Nephron progenitor cell (in vitro differentiated cells): ENCODE results near the gene ATP5F1B.

Experiments
- DNase-seq: peaks from one replicate; pipeline ENCODE4 v3.0.0; 2021
- H3K27ac Mint-ChIP-seq: 2 replicates; pipeline ENCODE4 v1.8.0; 2021; ENCODE audit warnings: mild to moderate bottlenecking, moderate library complexity, mixed read lengths
- H3K27me3 Mint-ChIP-seq: 2 replicates; pipeline ENCODE4 v1.8.0; 2021; ENCODE audit warnings: mild to moderate bottlenecking, low read depth, mixed read lengths; ENCODE audit not compliant: poor library complexity
- H3K36me3 Mint-ChIP-seq: 2 replicates; pipeline ENCODE4 v1.8.0; 2021; ENCODE audit warnings: low read depth, mixed read lengths
- H3K4me1 Mint-ChIP-seq: 2 replicates; pipeline ENCODE4 v1.8.0; 2021; ENCODE audit warnings: mixed read lengths
- H3K4me3 Mint-ChIP-seq: 2 replicates; pipeline ENCODE4 v1.8.0; 2021; ENCODE audit warnings: mild to moderate bottlenecking, moderate library complexity, mixed read lengths
- H3K9me3 Mint-ChIP-seq: 2 replicates; pipeline ENCODE4 v1.8.0; 2021; ENCODE audit warnings: mild to moderate bottlenecking, moderate library complexity, mixed read lengths
- TF ChIP-seq, protein P1 (sequence below): fragments of 200-600 bp; sonication (generic); IDR thresholded peaks from 2 replicates; pipeline ENCODE4 v1.5.0; 2021; ENCODE audit warnings: antibody characterized with exemption

Gene ATP5F1B

DNA sequence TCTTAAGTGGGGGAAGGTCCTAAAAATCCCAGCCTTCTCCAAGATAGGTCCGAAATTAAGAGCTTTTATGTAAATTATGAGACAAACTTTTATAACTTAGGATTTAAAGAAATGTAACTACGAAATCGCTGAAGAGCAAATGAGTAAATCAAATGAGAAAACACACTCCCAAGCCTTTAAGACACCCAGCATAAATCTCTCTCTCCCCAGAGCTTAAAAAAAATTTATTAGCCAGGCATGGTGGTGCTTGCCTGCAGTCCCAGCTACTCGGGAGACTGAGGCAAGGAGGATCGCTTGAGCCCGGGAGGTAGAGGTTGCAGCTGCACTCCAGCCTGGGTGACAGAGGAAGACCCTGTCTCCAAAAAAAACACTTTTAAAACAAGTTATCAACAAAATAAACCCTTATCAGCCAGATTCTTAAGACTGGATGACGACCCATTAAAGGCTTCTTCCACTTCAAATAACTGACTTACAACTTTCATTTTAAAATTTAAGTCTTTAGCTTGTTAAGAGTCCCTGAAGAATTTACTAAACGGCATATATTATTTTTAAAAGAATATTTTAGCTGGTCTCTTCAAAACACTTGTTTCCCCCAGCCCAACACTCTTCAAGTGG lies 39.1 kb upstream of the ATP5F1B start:
- no peak for DNase-seq
- Mint-ChIP-seq H3K4me3 (peak overlapping the region; percentile 77), H3K9me3 (peaks cover 18% of the 10 kb centered on the region), H3K36me3 (peaks cover 51% of the 10 kb centered on the region), H3K27ac (peak overlapping the region; percentile 66), H3K4me1 (peaks cover 35% of the 10 kb centered on the region), H3K27me3 (no peaks in the 10 kb centered on the region)
- TF ChIP-seq, protein P1, sequence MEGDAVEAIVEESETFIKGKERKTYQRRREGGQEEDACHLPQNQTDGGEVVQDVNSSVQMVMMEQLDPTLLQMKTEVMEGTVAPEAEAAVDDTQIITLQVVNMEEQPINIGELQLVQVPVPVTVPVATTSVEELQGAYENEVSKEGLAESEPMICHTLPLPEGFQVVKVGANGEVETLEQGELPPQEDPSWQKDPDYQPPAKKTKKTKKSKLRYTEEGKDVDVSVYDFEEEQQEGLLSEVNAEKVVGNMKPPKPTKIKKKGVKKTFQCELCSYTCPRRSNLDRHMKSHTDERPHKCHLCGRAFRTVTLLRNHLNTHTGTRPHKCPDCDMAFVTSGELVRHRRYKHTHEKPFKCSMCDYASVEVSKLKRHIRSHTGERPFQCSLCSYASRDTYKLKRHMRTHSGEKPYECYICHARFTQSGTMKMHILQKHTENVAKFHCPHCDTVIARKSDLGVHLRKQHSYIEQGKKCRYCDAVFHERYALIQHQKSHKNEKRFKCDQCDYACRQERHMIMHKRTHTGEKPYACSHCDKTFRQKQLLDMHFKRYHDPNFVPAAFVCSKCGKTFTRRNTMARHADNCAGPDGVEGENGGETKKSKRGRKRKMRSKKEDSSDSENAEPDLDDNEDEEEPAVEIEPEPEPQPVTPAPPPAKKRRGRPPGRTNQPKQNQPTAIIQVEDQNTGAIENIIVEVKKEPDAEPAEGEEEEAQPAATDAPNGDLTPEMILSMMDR, result no peak

DNA sequence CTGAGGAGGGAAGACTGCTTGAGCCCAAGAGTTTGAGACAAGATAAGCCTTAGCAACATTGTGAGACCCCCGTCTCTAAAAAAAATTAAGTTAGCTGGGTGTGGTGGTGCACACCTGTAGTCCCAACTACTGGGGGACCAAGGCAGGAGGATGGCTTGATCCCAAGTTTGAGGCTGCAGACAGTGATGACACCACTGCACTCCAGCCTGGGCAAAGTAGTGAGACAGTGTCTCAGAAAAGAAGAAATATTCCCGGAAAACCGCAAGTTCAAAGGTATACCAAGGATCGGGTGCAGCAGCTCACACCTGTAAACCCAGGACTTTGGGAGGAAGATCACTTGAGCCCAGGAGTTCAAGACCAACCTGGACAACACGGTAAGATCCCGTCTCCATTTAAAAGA lies 36.5 kb upstream of the ATP5F1B start:
- no peak overlapping the region for H3K4me3 Mint-ChIP-seq
- no peak overlapping the region for H3K27ac Mint-ChIP-seq
- no peak for DNase-seq
- peaks cover 70% of the 10 kb centered on the region for H3K36me3 Mint-ChIP-seq
- no peaks in the 10 kb centered on the region for H3K27me3 Mint-ChIP-seq
- TF ChIP-seq, protein P1, result no peak
- peaks cover 18% of the 10 kb centered on the region for H3K9me3 Mint-ChIP-seq
- H3K4me1 Mint-ChIP-seq, result peaks cover 25% of the 10 kb centered on the region

DNA sequence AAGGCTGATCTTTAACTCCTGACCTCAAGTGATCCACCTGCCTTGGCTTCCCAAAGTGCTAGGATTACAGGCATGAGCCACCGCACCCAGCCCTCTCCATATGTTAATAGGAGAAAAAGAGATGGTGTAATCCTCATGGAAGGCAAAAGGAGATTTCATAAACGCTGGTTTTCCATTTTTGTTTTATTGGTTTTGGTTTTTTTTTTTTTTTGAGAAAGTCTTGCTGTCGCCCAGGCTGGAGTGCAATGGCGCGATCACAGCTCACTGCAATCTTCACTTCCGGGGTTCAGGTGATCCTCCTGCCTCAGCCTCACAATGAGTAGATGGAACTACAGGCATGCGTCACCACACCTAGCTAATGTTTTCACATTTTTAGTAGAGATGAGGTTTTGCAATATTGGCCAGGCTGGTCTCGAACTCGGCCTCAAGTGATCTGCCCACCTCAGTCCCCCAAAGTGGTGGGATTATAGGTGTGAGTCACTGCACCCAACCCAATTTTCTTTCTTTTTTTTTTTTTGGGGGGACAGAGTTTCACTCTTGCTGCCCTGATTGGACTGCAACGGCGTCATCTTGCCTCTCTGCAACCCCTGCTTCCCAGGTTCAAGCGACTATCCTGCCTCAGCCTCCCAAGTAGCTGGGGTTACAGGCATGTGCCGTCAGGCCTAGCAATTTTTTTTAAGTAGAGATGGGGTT lies 34.2 kb upstream of the ATP5F1B start:
- Mint-ChIP-seq H3K36me3 (peaks cover 84% of the 10 kb centered on the region), H3K9me3 (peaks cover 18% of the 10 kb centered on the region), H3K4me3 (no peak overlapping the region), H3K27me3 (no peaks in the 10 kb centered on the region), H3K4me1 (peaks cover 13% of the 10 kb centered on the region), H3K27ac (peak overlapping the region; percentile 32)
- no peak for DNase-seq
- TF ChIP-seq, protein P1, result no peak

DNA sequence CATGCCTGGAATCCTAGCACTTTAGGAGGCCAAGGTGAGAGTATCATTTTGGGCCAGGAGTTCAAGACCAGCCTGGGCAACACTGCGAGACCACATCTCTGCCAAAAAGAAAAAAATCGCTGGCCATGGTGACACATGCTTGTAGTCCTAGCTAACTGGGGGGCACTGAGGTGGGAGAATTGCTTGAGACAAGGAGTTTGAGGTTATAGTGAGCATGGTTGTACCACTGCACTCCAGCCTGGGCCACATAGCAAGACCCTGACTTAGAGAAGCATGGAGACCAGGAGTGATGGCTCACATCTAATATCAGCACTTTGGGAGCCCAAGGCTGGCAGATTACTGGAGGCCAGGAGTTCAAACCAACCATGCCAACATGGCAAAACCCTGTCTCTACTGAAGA lies 33.1 kb upstream of the ATP5F1B start:
- TF ChIP-seq, protein P1, result no peak
- H3K27ac Mint-ChIP-seq, result peak overlapping the region; percentile 92
- peaks cover 6% of the 10 kb centered on the region for H3K9me3 Mint-ChIP-seq
- peaks cover 2% of the 10 kb centered on the region for H3K4me1 Mint-ChIP-seq
- peaks cover 78% of the 10 kb centered on the region for H3K36me3 Mint-ChIP-seq
- no peak overlapping the region for H3K4me3 Mint-ChIP-seq
- DNase-seq, result no peak
- H3K27me3 Mint-ChIP-seq, result no peaks in the 10 kb centered on the region

DNA sequence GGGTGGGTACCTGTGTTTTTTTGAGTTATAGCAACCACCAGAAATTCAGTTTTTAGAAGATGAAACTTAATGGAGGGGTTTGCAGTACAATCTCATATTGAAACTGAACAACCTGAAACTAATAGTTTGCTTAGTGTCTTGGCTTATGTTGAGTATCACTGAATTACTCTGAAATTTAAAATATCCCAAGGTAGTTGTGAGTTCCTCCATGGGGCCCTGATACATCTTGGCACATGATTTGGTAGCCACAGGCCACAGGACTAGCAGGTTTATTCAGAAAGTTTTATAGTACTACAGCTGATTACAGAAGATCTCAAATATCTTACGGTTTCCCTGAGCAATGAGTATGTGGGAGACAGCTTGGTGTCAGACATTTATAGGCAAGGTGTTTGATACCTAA lies 31.9 kb upstream of the ATP5F1B start:
- TF ChIP-seq, protein P1, result no peak
- Mint-ChIP-seq H3K4me3 (no peak overlapping the region), H3K27ac (peak overlapping the region; percentile 71), H3K4me1 (no peaks in the 10 kb centered on the region), H3K36me3 (peaks cover 76% of the 10 kb centered on the region), H3K27me3 (no peaks in the 10 kb centered on the region), H3K9me3 (peaks cover under 1% of the 10 kb centered on the region)
- DNase-seq, result no peak
